Large intestine (tissue), 3 donors: ENCODE results near the gene SLC10A3. TPM values are rescaled to one million over a fixed set of nuclear protein-coding genes. Genes with fewer than 3 reads are reported as not detected.

Experiments used
- DNase-seq, 2 donors: peaks; one replicate each; pipeline versions ENCODE4 v3.0.0 to v3.0.0-alpha.2; 2013
- H3K27ac ChIP-seq: one replicate; pipeline ENCODE4 v1.5.1; 2013; ENCODE audit warnings: low read length
- H3K27me3 ChIP-seq: 2 replicates; pipeline ENCODE4 v1.6.1; 2013; ENCODE audit warnings: low read length; ENCODE audit not compliant: control insufficient read depth, insufficient read depth
- H3K36me3 ChIP-seq: 2 replicates; pipeline ENCODE4 v1.6.1; 2013; ENCODE audit warnings: low read length; ENCODE audit not compliant: control insufficient read depth, insufficient read depth
- H3K4me1 ChIP-seq: one replicate; pipeline ENCODE4 v1.6.1; 2013; ENCODE audit warnings: low read length; ENCODE audit not compliant: control insufficient read depth, insufficient read depth
- H3K4me3 ChIP-seq: one replicate; pipeline ENCODE4 v1.5.1; 2013; ENCODE audit warnings: low read length
- H3K9me3 ChIP-seq: one replicate; pipeline ENCODE4 v1.6.1; 2013; ENCODE audit warnings: mild to moderate bottlenecking, low read depth, low read length, moderate library complexity; ENCODE audit not compliant: control insufficient read depth
- WGBS: methylation state at CpG from one replicate; pipeline ENCODE4 v1.1.5; 2013; ENCODE audit warnings: low lambda C conversion rate; ENCODE audit not compliant: insufficient coverage; 5-methylcytosine and 5-hydroxymethylcytosine counted together
- polyA plus RNA-seq: library from polyadenylated mRNA; unstranded; fragments of 120-200 nt; gene quantifications from one replicate; pipeline ENCODE4 v1.2.1, GENCODE V29; 2013

SLC10A3 gene
- polyA plus RNA-seq, 1 donor: 21.1 TPM

GRCh38 chrX:154526901-154527675 is 36.7 kb upstream of the SLC10A3 start:
- H3K4me1 ChIP-seq: peaks cover 9% of the 10 kb centered on the region
- peak overlapping the region; percentile 82 for H3K27ac ChIP-seq
- peak; percentile 64 to 84 for DNase-seq
- no peaks in the 10 kb centered on the region for H3K9me3 ChIP-seq
- H3K36me3 ChIP-seq: no peaks in the 10 kb centered on the region
- H3K27me3 ChIP-seq: no peaks in the 10 kb centered on the region
- no CpG with 5 or more reads among the region's 15 CpGs for WGBS
- peak overlapping the region; percentile 45 for H3K4me3 ChIP-seq

- no peak overlapping the region for H3K27ac ChIP-seq
- DNase-seq: no peak
These were observed 35.4 kb upstream of the SLC10A3 start for GRCh38 chrX:154525606-154526490.

GRCh38 chrX:154519389-154519788 is 29.0 kb upstream of the SLC10A3 start:
- Histone ChIP-seq H3K36me3 (no peaks in the 10 kb centered on the region), H3K9me3 (no peaks in the 10 kb centered on the region), H3K27me3 (no peaks in the 10 kb centered on the region), H3K4me3 (no peak overlapping the region), H3K27ac (no peak overlapping the region), H3K4me1 (peaks cover 16% of the 10 kb centered on the region)
- no peak for DNase-seq
- no CpG with 5 or more reads among the region's 8 CpGs for WGBS

More at GRCh38 chrX:154525606-154526490, 35.4 kb upstream of the SLC10A3 start:
- Histone ChIP-seq H3K9me3 (no peaks in the 10 kb centered on the region), H3K4me3 (no peak overlapping the region), H3K4me1 (peaks cover 9% of the 10 kb centered on the region), H3K36me3 (no peaks in the 10 kb centered on the region), H3K27me3 (no peaks in the 10 kb centered on the region)
- WGBS: 100% methylated on average over 1 of the region's 14 CpGs

- WGBS: no CpG with 5 or more reads among the region's 25 CpGs
- Histone ChIP-seq H3K4me1 (peaks cover 16% of the 10 kb centered on the region), H3K36me3 (peaks cover 4% of the 10 kb centered on the region), H3K9me3 (no peaks in the 10 kb centered on the region), H3K27ac (peak overlapping the region; percentile 100), H3K27me3 (no peaks in the 10 kb centered on the region), H3K4me3 (peak overlapping the region; percentile 64)
- peak in 1 of 2 donors; percentile 72 for DNase-seq
These were observed 26.8 kb upstream of the SLC10A3 start for GRCh38 chrX:154517101-154517781.

- no CpG with 5 or more reads among the region's 19 CpGs for WGBS
- H3K9me3 ChIP-seq: no peaks in the 10 kb centered on the region
- H3K4me3 ChIP-seq: peak overlapping the region; percentile 64
- peak in 1 of 2 donors; percentile 62 for DNase-seq
- no peaks in the 10 kb centered on the region for H3K27me3 ChIP-seq
- peaks cover 16% of the 10 kb centered on the region for H3K4me1 ChIP-seq
- peaks cover 5% of the 10 kb centered on the region for H3K36me3 ChIP-seq
- peak overlapping the region; percentile 100 for H3K27ac ChIP-seq
These were observed 26.2 kb upstream of the SLC10A3 start for GRCh38 chrX:154516656-154517100.

GRCh38 chrX:154515966-154516655 is 25.7 kb upstream of the SLC10A3 start, which contains the start of gene FAM3A:
FAM3A (minus strand) TSS chrX:154516232; CDS start chrX:154515772, 460 bp downstream.
- DNase-seq: peak; percentile 88 to 90
- peaks cover 9% of the 10 kb centered on the region for H3K36me3 ChIP-seq
- H3K4me3 ChIP-seq: peak within 1 kb of the TSS; percentile 90
- H3K27me3 ChIP-seq: no peaks in the 10 kb centered on the region
- no CpG with 5 or more reads among the region's 59 CpGs for WGBS
- H3K4me1 ChIP-seq: peaks cover 16% of the 10 kb centered on the region
- H3K9me3 ChIP-seq: no peaks in the 10 kb centered on the region
- peak within 1 kb of the TSS; percentile 100 for H3K27ac ChIP-seq

- Histone ChIP-seq H3K27me3 (no peaks in the 10 kb centered on the region), H3K36me3 (peaks cover 9% of the 10 kb centered on the region), H3K4me3 (peak overlapping the region; percentile 90), H3K4me1 (peaks cover 16% of the 10 kb centered on the region), H3K9me3 (no peaks in the 10 kb centered on the region), H3K27ac (peak overlapping the region; percentile 96)
- DNase-seq: peak; percentile 70 to 84
- WGBS: no CpG with 5 or more reads among the region's 34 CpGs
These were observed 24.9 kb upstream of the SLC10A3 start for GRCh38 chrX:154515090-154515965.

- Histone ChIP-seq H3K4me3 (no peak overlapping the region), H3K27me3 (no peaks in the 10 kb centered on the region), H3K9me3 (no peaks in the 10 kb centered on the region), H3K27ac (no peak overlapping the region), H3K36me3 (peaks cover 15% of the 10 kb centered on the region), H3K4me1 (peaks cover 16% of the 10 kb centered on the region)
- no CpG with 5 or more reads among the region's 2 CpGs for WGBS
- DNase-seq: no peak
These were observed 23.3 kb upstream of the SLC10A3 start for GRCh38 chrX:154513716-154514115.
